ENCODE measurements around the gene RAPGEF6.
"Not testable (repeated sequence)": the region's sequence is repeated elsewhere in the genome, so short reads cannot be mapped to it uniquely, and the experiment has no call there.

The RAPGEF6 gene, protein sequence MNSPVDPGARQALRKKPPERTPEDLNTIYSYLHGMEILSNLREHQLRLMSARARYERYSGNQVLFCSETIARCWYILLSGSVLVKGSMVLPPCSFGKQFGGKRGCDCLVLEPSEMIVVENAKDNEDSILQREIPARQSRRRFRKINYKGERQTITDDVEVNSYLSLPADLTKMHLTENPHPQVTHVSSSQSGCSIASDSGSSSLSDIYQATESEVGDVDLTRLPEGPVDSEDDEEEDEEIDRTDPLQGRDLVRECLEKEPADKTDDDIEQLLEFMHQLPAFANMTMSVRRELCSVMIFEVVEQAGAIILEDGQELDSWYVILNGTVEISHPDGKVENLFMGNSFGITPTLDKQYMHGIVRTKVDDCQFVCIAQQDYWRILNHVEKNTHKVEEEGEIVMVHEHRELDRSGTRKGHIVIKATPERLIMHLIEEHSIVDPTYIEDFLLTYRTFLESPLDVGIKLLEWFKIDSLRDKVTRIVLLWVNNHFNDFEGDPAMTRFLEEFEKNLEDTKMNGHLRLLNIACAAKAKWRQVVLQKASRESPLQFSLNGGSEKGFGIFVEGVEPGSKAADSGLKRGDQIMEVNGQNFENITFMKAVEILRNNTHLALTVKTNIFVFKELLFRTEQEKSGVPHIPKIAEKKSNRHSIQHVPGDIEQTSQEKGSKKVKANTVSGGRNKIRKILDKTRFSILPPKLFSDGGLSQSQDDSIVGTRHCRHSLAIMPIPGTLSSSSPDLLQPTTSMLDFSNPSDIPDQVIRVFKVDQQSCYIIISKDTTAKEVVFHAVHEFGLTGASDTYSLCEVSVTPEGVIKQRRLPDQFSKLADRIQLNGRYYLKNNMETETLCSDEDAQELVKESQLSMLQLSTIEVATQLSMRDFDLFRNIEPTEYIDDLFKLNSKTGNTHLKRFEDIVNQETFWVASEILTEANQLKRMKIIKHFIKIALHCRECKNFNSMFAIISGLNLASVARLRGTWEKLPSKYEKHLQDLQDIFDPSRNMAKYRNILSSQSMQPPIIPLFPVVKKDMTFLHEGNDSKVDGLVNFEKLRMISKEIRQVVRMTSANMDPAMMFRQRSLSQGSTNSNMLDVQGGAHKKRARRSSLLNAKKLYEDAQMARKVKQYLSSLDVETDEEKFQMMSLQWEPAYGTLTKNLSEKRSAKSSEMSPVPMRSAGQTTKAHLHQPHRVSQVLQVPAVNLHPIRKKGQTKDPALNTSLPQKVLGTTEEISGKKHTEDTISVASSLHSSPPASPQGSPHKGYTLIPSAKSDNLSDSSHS (N-terminal part only)

DNA sequence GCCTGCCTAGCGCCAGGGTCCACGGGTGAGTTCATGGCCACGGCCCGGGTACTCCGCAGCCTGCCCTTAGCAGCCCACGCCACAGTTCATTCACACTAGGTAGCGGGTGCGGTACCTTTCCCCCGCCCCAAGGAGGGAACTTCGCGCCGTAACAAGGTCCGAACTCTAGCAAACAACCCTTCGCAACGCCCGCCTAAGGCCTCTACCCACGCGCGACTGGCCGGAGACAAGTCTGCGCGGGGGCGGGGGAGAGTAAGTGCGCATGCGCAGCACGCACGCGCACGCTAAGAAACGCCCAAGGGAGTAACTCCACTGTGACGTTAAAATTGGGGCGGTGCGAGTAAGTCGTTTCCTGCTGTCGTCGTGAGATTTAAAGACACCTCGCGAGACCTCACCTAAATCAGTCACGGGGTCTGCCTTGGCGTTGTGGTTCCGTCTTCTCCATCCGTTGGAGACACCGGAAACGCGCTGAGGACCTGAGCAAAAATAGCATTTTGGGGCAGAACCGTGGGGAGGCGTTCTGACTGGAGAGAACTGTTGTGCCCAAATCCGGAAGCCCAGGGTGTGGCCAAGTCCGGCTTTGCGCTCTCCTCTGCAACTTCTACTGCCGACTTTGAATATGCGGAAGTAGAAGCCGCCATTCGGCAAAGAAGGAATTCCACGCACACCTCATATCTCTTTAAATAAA, at the start of gene RAPGEF6:
Gene RAPGEF6 (minus strand): TSS at position 234 of the 688 bp plus-strand sequence. CDS start 199 bp downstream, at position 35.
- peak; percentile 98 for DNase-seq

DNA sequence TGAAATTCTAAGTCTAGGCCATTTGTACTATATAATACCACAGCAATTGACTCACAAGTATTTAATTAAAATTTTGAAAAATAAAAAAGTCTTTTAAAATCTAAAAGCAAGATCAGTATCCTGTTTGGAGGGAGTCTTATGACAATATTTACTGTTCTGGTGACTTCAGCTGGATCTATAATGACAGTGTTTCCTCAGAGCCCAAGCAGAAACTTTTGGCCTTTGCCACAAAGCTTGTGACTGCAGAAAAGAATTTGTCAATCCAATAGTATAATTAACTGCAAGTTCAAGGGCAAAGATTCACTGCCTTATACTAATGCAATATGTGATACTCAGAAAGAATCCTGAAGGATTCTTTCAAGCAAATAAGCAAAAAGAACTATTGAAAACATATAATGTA, 49.6 kb upstream of the RAPGEF6 start:
- DNase-seq, result no peak

GRCh38 chr5:131684051-131684450, 49.0 kb upstream of the RAPGEF6 start:
- no peak for DNase-seq

DNA sequence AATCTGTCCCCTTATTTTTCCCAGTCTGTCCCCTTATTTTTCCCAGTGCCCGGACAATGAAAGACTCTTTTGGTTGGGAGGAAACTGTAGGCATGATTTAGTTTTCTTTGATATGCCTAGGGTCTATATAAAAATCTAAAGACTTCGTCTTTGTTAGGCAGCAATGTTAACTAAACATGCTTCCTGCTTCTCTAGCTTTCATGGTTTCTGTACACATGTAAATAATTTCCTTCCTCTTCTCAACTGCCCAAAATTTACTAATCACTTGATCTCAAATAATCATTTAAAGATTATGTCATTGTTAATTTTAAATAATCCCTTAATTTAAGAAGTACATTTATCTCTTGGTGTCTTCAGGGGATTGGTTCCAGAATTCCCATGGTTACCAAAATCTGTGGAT, 47.8 kb upstream of the RAPGEF6 start:
- no peak for DNase-seq

DNA sequence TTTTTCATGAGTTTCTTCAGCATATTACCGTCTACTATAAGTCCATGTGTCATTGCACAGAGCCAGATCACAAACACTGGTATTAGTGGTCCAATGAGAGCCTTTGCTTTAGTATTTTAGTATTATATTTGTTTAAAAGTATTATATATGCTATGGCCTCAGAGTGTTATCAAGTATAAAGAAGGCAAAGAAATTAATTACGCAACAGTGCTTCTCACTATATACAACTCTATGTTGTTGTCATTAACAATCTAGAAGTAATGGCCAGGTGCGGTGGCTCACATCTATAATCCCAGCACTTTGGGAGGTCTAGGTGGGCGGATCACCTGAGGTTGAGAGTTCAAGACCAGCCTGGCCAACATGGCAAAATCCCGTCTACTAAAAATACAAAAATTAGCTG, 47.1 kb upstream of the RAPGEF6 start:
- DNase-seq, result no peak

DNA sequence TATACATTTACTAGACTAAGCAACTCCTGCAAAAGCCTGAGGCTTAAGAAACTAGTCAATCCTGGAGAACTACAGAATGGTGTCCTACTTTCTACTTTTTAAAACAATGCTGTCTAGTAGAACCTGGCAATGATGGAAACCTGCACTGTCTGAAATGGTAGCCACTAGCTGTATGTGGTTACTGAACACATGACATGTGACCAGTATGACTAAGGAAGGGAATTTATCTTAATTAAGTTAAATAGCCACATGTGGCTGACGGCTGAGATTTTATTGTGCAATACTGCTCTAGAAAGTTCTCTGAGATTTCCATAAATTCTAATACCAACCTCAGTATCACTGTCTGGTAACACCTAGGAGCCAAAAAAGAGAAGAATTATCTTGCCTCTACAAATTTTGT, 44.9 kb upstream of the RAPGEF6 start:
- no peak for DNase-seq

DNA sequence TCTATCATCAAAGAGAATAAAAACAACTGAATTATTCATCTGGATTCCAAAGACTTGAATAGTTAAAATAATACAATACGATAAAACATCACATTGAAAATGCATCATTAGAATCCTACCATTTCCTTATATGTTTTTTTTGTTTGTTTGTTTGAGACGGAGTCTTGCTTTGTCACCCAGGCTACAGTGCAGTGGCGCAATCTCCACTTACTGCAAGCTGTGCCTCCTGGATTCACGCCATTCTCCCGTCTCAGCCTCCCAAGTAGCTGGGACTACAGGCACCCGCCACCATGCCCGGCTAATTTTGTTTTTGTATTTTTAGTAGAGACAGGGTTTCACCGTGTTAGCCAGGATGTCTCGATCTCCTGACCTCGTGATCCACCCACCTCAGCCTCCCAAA, 43.2 kb upstream of the RAPGEF6 start:
- DNase-seq, result not testable (repeated sequence)

- no peak for DNase-seq
Measured at GRCh38 chr5:131677115-131677514, 42.1 kb upstream of the RAPGEF6 start.

GRCh38 chr5:131672776-131673175, 37.7 kb upstream of the RAPGEF6 start:
- DNase-seq, result no peak

- no peak for DNase-seq
Measured at GRCh38 chr5:131671994-131672655, 37.1 kb upstream of the RAPGEF6 start.

GRCh38 chr5:131671409-131671808, 36.4 kb upstream of the RAPGEF6 start:
- no peak for DNase-seq

DNA sequence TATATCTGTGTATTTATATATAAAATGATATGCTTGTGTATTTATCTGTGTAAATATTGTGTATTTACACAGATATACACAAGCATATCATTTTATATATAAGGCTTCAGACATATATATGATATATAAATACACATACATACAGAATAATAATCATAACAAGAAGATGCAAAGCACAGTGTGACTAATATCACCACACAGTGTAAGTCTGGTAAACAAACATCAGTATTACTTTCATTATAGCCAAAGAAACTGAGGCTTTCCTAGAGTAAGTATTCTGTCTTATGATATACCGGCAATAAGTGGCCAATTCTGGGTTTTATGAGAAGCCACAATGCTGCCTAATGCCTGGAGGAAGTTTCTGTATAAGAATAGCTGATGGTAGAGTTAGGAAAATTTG, 29.9 kb upstream of the RAPGEF6 start:
- no peak for DNase-seq

GRCh38 chr5:131661933-131662332, 26.9 kb upstream of the RAPGEF6 start:
- DNase-seq, result no peak

GRCh38 chr5:131659841-131660240, 24.8 kb upstream of the RAPGEF6 start:
- no peak for DNase-seq

GRCh38 chr5:131659290-131659689, 24.3 kb upstream of the RAPGEF6 start:
- DNase-seq, result no peak

DNA sequence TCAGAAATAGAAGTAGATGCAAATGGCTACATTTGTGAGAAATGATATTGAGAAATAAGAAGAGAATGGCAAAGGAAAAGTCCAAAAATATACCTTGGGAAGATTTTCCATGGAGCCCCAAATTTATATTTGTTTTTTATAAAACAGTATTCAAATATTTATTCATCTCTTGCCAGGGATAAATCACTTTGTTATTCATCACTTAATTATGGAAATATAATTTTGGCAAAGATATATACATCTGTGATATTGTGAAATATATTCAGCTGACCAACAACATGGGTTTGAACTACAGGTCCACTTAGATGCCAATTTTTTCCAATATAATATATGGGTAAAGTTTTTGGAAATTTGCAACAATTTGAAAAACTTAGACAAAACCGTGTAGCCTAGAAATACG, 19.7 kb upstream of the RAPGEF6 start:
- no peak for DNase-seq

DNA sequence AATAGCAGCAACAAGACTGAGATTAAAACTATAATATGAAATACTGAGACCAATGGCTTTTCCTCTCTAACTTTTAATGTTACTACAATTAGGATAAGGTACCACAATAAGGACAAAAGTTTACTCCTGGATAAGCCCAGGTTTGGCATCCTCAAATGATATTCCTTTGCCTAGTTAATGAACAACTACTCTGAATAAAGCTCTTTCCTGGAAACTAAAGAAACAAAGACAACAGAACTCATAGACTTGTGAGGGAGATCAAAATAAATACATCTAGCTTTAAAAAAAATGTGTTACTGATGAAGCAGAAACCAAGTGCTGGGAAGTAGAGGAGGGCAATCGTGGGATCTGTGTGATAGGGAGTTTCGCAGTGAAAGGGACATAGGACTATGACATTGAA, 19.3 kb upstream of the RAPGEF6 start:
- DNase-seq, result no peak

- no peak for DNase-seq
Measured at GRCh38 chr5:131649161-131649560, 14.1 kb upstream of the RAPGEF6 start.

DNA sequence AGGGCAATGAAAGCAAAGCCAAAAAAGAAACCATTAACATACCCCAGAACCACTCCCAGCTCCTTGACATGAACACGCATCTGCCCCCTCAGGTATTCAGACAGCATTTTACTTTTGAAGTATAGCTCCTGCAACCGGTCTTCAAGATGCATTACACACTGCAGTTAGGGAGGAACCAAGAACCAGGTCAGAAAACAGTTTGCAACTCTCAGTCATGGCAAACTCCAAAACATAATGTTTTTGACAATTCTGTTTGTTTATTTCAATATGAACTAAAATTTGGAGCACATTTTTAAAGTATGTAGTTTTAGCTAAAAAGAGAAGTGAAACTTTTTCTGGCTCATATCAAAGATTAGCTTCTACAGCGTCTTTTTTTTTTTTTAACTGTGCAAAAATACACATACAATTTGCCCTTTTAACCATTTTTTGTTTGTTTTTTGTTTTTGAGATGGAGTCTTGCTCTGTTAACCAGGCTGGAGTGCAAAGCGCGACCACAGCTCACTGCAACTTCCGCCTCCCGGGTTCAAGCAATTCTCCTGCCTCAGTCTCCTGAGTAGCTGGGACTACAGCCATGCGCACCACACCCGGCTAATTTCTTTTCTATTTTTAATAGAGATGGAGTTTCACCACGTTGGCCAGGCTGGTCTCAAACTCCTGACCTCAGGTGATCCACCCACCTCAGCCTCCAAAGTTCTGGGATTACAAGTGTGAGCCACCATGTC, 12.2 kb upstream of the RAPGEF6 start:
- DNase-seq, result no peak

GRCh38 chr5:131644822-131645221, 9.8 kb upstream of the RAPGEF6 start:
- no peak for DNase-seq

DNA sequence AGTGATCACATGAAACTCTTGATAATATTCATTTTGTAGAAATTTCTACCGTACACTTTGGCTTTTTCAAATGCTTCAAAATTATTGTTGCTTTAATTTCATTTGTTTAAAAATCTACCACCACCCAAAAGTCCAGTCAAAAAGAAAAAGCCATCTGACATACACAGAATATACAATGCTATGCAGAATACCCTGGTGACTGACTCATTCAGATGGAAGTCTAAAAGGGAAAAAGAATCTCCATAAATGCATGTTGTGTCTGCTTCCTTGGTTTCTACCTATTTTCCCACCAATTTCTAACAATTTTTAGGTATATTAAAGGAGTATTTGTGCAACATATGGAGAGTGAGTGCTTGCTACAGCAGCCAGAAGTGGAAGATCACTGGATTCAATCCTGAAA, 9.3 kb upstream of the RAPGEF6 start:
- no peak for DNase-seq
